GM21423 (cell line): ENCODE results near the gene ADRA1B.

ENCODE experiments used
- ATAC-seq: cut with Tn5 transposase; IDR thresholded peaks from one replicate; pipeline ENCODE4 v1.9.1; 2021; ENCODE audit warnings: mild to moderate bottlenecking, moderate library complexity; ENCODE audit not compliant: unreplicated experiment

ADRA1B gene

GRCh38 chr5:159901308-159901707 is 15.0 kb upstream of the ADRA1B start:
- no peak for ATAC-seq

- no peak for ATAC-seq
Measured at GRCh38 chr5:159901772-159902171, 14.5 kb upstream of the ADRA1B start.

GRCh38 chr5:159902444-159903121 is 13.7 kb upstream of the ADRA1B start:
- no peak for ATAC-seq

- no peak for ATAC-seq
Measured at GRCh38 chr5:159903131-159903530, 13.2 kb upstream of the ADRA1B start.

GRCh38 chr5:159904874-159905273 is 11.4 kb upstream of the ADRA1B start:
- no peak for ATAC-seq

- ATAC-seq, result no peak
Measured at GRCh38 chr5:159905496-159905895, 10.8 kb upstream of the ADRA1B start.

GRCh38 chr5:159906463-159906862 is 9.8 kb upstream of the ADRA1B start:
- no peak for ATAC-seq

GRCh38 chr5:159906943-159907342 is 9.3 kb upstream of the ADRA1B start:
- ATAC-seq, result no peak

- no peak for ATAC-seq
Measured at GRCh38 chr5:159907689-159908590, 8.3 kb upstream of the ADRA1B start.

- no peak for ATAC-seq
Measured at GRCh38 chr5:159908591-159908940, 7.7 kb upstream of the ADRA1B start.

- ATAC-seq, result no peak
Measured at GRCh38 chr5:159909126-159909525, 7.2 kb upstream of the ADRA1B start.

GRCh38 chr5:159910207-159910842 is 6.0 kb upstream of the ADRA1B start:
- no peak for ATAC-seq

GRCh38 chr5:159910843-159911229 is 5.4 kb upstream of the ADRA1B start:
- no peak for ATAC-seq

- ATAC-seq, result no peak
Measured at GRCh38 chr5:159911349-159911748, 4.9 kb upstream of the ADRA1B start.

- ATAC-seq, result no peak
Measured at GRCh38 chr5:159912033-159912800, 4.1 kb upstream of the ADRA1B start.

- ATAC-seq, result no peak
Measured at GRCh38 chr5:159913048-159913447, 3.2 kb upstream of the ADRA1B start.

- no peak for ATAC-seq
Measured at GRCh38 chr5:159913501-159913900, 2.8 kb upstream of the ADRA1B start.

- no peak for ATAC-seq
Measured at GRCh38 chr5:159916841-159917761, 819 bp downstream of the ADRA1B start.

GRCh38 chr5:159917994-159918393 is 1.7 kb downstream of the ADRA1B start:
- no peak for ATAC-seq

- ATAC-seq, result no peak
Measured at GRCh38 chr5:159921721-159922120, 5.4 kb downstream of the ADRA1B start.
